ENCODE results near the gene CDC42SE2. TPM values are rescaled to one million over a fixed set of nuclear protein-coding genes. Genes with fewer than 3 reads are reported as not detected.

Gene CDC42SE2
- total and polyA plus RNA-seq, 2 of the 4 experiments (the other 2 are of a cell fraction) = 12.5 to 19.4 TPM

DNA sequence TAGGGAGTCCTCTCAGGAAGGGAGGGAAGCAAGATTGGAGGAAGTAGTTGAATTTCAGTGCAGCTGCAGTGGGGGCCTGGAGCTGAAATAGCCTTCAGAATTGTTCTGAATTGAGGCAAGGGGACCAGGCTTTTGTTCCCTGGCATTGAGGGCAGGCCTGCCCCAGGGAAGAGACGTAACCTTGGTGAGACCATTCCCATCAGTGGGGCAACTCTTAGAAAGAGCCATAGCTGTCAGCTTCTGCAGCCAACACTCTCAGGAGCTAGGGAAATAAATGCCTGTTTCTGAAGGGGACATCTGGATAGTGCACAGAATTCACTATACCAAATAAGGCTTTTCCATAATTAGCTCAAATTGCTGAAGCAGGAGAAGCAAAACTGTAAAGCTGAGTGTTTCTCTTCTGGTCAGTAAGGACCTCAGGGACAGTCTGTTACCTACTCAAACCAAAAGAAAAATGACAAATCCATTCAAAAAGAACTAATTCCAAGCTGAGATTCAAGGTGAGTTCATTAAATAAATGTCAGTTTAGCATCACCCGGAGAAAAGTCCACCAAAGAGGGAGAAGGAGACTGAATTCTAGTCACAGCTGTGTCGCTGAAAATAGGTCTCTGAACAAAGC is 49.1 kb upstream of the CDC42SE2 start:
- Histone ChIP-seq H2BK120ac (ENCODE audit: low read depth, low read length) (no peak overlapping the region), H3K36me3 (ENCODE audit: control insufficient read depth, insufficient read depth, low read length) (no peaks in the 10 kb centered on the region), H3K27ac (ENCODE audit: insufficient read depth, low read length) (no peak overlapping the region), H3K14ac (replicated peaks; ENCODE audit: low read depth, low read length) (no peak overlapping the region), H3K4me2 (ENCODE audit: low read depth, low read length) (peak overlapping the region; percentile 52; the same call in 1 of the 2 replicates), H3K27me3 (ENCODE audit: control insufficient read depth, insufficient read depth, low read length) (no peaks in the 10 kb centered on the region), H3K4ac (ENCODE audit: low read depth, low read length) (no peak overlapping the region), H3K9me3 (ENCODE audit: control insufficient read depth, insufficient read depth, low read length) (no peaks in the 10 kb centered on the region), H3K9me1 (ENCODE audit: insufficient read depth, low read length) (0 out of 2 replicates have a peak, but pooled peaks cover 2% of the 10 kb centered on the region), H3K79me1 (ENCODE audit: low read depth in 1 of 2, low read length in 2 of 2) (no peaks in the 10 kb centered on the region), H3K23ac (ENCODE audit: low read depth, low read length) (no peak overlapping the region), H4K91ac (ENCODE audit: insufficient read depth, low read depth, low read length) (no peak overlapping the region), H3K56ac (ENCODE audit: extremely low read depth, insufficient read depth, low read length) (no peak overlapping the region), H2AFZ (replicated peaks; ENCODE audit: low read length, poor library complexity) (peak overlapping the region; percentile 28), H3K18ac (ENCODE audit: low read depth, low read length) (no peak overlapping the region; the same call in 1 of the 2 replicates), H2BK20ac (ENCODE audit: low read depth, low read length) (no peak overlapping the region; the same call in 1 of the 2 replicates), H4K5ac (ENCODE audit: low read depth, low read length) (0 out of 2 replicates have a peak overlapping the region, but pooled peaks have one; percentile 20), H2BK5ac (ENCODE audit: low read depth, low read length, poor library complexity, severe bottlenecking) (no peak overlapping the region), H2BK15ac (ENCODE audit: low read depth, low read length) (no peak overlapping the region), H3K4me1 (ENCODE audit: control insufficient read depth, insufficient read depth, low read length) (peaks cover 5% of the 10 kb centered on the region), H2AK5ac (ENCODE audit: low read depth, low read length) (0 out of 2 replicates have a peak overlapping the region, but pooled peaks have one; percentile 11), H3K9ac (ENCODE audit: low read depth, low read length) (no peak overlapping the region), H2AK9ac (replicated peaks; ENCODE audit: low read depth, low read length, poor library complexity) (no peak overlapping the region), H3K4me3 (ENCODE audit: insufficient read depth, low read depth, low read length) (no peak overlapping the region), H4K8ac (ENCODE audit: low read depth in 2 of 2, low read length in 2 of 2) (no peak overlapping the region), H4K20me1 (ENCODE audit: insufficient read depth, low read length) (no peaks in the 10 kb centered on the region)
- dilution Hi-C loops (cut with HindIII; ENCODE audit: low sequenced_read_pairs, unreplicated experiment) (no loop called here), in situ Hi-C loops (cut with MboI; ENCODE audit: low sequenced_read_pairs) (no loop called here), intact Hi-C loops (cut with micrococcal nuclease) (loop anchor here (2.0 kb wide), 1 partner anchor 18 kb away; no protein-coding TSS in a partner anchor)
- POLR2A ChIA-PET (ENCODE audit: unreplicated experiment) = interaction anchor here (0.5 kb wide), 1 partner anchor 27 kb away, joined by 6 read pairs; no protein-coding TSS in a partner anchor
- 93% methylated on average over 2 of the region's 3 CpGs; no CpG with 5 or more reads in 1 of the 2 experiments for WGBS, 2 experiments (ENCODE audit: extremely low coverage in 2 of 2, insufficient read length in 1 of 2)
- DNase-seq (no peak), ATAC-seq (ENCODE audit: low read depth) (no peak)
- no TSS peak for BruUV-seq (replicated peaks)
- CTCF ChIA-PET = interaction anchor here (1.4 to 1.7 kb wide), 2 partner anchors 15 to 50 kb away, joined by 3 read pairs; no protein-coding TSS in a partner anchor
- TF ChIP-seq MAFK (IDR thresholded peaks at IDR 0.05; ENCODE audit: low read depth, low read length) (no peak), CHD1 (IDR thresholded peaks at IDR 0.05; ENCODE audit: low read depth, low read length) (no peak), BHLHE40 (IDR thresholded peaks at IDR 0.05; ENCODE audit: low read depth, low read length) (no peak), RFX5 (IDR thresholded peaks at IDR 0.05; ENCODE audit: low read depth, low read length) (no peak), NFE2L2 (IDR thresholded peaks at IDR 0.05; ENCODE audit: low read depth, low read length) (no peak), RAD21 (IDR thresholded peaks at IDR 0.05; ENCODE audit: low read length) (no peak), MAZ (IDR thresholded peaks at IDR 0.05; ENCODE audit: borderline replicate concordance, low read depth, low read length) (no peak), CEBPB (IDR thresholded peaks at IDR 0.05; ENCODE audit: low read depth, low read length) (no peak), POLR2A (IDR thresholded peaks at IDR 0.05; ENCODE audit: low read depth, low read length) (no peak), RCOR1 (IDR thresholded peaks at IDR 0.05; ENCODE audit: insufficient replicate concordance, low read length) (no peak), SMC3 (IDR thresholded peaks at IDR 0.05; ENCODE audit: low read depth, low read length) (no peak), FOS (IDR thresholded peaks at IDR 0.05; ENCODE audit: low read depth, low read length) (no peak)
- TF ChIP-seq, protein P1, sequence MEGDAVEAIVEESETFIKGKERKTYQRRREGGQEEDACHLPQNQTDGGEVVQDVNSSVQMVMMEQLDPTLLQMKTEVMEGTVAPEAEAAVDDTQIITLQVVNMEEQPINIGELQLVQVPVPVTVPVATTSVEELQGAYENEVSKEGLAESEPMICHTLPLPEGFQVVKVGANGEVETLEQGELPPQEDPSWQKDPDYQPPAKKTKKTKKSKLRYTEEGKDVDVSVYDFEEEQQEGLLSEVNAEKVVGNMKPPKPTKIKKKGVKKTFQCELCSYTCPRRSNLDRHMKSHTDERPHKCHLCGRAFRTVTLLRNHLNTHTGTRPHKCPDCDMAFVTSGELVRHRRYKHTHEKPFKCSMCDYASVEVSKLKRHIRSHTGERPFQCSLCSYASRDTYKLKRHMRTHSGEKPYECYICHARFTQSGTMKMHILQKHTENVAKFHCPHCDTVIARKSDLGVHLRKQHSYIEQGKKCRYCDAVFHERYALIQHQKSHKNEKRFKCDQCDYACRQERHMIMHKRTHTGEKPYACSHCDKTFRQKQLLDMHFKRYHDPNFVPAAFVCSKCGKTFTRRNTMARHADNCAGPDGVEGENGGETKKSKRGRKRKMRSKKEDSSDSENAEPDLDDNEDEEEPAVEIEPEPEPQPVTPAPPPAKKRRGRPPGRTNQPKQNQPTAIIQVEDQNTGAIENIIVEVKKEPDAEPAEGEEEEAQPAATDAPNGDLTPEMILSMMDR (conservative IDR thresholded peaks at IDR 0.05; ENCODE audit: low read depth, low read length) = no peak
- TF ChIP-seq, protein P2, sequence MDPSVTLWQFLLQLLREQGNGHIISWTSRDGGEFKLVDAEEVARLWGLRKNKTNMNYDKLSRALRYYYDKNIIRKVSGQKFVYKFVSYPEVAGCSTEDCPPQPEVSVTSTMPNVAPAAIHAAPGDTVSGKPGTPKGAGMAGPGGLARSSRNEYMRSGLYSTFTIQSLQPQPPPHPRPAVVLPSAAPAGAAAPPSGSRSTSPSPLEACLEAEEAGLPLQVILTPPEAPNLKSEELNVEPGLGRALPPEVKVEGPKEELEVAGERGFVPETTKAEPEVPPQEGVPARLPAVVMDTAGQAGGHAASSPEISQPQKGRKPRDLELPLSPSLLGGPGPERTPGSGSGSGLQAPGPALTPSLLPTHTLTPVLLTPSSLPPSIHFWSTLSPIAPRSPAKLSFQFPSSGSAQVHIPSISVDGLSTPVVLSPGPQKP (IDR thresholded peaks at IDR 0.05; ENCODE audit: borderline replicate concordance, low read depth, low read length) = no peak
- TF ChIP-seq, protein P3, sequence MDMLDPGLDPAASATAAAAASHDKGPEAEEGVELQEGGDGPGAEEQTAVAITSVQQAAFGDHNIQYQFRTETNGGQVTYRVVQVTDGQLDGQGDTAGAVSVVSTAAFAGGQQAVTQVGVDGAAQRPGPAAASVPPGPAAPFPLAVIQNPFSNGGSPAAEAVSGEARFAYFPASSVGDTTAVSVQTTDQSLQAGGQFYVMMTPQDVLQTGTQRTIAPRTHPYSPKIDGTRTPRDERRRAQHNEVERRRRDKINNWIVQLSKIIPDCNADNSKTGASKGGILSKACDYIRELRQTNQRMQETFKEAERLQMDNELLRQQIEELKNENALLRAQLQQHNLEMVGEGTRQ (IDR thresholded peaks at IDR 0.05; ENCODE audit: low read depth, low read length) = no peak
